EL (cell line): ENCODE data around the gene SDHA.
"Not testable (repeated sequence)": the region's sequence is repeated elsewhere in the genome, so short reads cannot be mapped to it uniquely, and the experiment has no call there.

ENCODE experiments used
- DNase-seq: peaks from one replicate; pipeline ENCODE4 v3.0.0-alpha.2; 2016

The SDHA gene

DNA sequence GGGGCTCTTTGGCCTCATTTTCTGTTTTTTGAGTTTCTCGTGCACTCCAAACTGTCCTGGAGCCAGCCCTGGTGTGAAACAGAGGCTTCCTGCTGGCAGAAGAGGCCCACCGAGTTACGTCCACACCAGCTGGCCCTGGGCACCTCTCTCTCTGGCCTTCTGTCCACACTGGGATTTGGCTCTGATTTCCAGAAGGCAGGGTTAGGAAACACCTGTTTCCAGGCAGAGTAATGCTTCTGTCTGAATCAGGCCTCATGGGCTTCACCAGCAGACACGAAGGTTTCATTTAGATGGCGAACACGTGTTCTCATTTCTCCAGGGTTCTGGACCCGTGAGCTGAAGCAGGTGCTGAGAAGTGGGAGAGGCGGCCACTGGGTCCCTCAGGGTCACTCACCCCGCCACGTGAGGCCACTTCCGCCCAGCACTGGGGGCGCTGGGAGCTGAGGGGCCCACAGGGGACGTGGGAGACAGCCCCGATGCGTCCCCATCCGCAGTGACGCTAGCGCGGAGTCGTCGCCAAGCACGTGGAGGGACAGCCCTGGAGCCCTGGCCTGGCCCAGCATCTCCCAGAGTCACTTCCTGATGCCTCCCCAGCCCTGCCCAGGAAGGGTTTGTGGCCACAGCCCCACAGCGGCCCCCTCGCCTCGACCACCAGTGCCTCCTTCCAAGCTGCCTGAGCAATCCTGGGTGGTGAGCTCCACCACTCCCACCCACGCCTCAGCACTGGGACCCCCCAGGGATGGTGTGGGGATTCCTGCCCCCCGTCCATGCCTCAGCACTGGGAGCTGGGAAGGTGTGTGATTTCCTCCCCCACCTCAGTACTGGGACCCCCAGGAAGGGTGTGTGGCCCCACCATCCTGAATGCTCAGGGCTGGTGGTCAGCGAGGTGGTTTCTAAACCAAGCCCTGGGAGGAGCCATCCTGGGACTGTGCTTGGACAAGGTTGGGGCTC is 31.8 kb upstream of the SDHA start:
- no peak for DNase-seq

DNA sequence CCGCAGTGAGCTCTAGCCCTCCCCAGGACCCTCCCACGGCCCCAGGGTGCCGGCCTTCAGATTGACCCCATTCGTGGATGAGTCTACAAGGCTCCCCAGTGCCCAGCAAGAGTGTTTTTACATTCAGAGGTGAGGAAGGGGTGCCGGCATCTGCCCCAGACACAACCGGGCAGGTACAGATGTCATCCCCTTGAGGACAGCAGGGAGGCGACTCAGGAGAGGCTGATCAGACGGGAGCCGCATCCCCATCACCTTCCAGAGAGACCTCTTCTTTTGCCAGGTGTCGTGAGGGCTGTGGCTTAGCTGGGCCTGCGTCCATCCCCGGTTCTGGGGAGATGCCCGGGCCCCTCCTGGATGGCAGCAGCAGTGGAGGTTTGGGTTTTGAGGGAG is 31.1 kb upstream of the SDHA start:
- no peak for DNase-seq

DNA sequence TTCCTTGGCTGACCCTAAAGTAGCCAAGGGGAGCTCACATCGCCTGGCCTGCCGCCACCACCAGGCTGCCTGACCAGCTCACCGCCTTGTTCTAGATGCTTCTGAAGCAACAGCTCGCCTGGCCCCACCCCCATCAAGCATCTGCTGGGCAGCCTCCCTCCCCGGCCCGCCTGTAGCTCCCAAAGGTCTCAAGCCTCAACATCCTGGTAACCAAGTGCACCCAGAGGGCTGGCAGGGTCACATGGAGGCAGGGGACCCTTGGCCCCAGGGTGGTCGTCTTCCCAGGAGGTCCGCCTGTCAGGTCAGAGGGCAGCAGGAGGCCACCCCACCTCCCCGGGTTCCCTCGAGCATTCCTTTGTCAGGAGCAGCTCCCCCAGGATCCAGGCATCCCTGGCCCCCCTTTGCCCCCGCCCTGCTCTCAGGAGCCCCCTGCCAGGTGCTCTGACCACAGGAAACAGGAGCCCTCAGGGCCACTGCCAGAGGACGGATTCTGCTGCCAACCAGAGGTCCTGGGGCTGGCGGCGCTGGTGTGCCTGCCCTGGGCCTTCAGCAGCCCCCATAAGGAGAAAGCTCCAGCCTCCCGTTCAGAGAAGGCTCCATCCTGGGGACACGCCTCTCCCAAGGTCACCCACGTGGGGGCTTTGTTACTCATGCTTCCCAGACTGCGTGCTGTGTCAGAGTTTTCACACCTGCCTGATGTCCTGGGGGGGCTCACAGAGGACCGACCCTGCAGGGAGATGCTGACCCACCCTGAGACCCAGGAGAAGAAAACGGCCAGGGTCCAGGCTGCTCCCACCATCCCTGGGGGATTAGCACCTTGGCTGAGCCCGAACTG is 30.3 kb upstream of the SDHA start:
- DNase-seq: no peak

DNA sequence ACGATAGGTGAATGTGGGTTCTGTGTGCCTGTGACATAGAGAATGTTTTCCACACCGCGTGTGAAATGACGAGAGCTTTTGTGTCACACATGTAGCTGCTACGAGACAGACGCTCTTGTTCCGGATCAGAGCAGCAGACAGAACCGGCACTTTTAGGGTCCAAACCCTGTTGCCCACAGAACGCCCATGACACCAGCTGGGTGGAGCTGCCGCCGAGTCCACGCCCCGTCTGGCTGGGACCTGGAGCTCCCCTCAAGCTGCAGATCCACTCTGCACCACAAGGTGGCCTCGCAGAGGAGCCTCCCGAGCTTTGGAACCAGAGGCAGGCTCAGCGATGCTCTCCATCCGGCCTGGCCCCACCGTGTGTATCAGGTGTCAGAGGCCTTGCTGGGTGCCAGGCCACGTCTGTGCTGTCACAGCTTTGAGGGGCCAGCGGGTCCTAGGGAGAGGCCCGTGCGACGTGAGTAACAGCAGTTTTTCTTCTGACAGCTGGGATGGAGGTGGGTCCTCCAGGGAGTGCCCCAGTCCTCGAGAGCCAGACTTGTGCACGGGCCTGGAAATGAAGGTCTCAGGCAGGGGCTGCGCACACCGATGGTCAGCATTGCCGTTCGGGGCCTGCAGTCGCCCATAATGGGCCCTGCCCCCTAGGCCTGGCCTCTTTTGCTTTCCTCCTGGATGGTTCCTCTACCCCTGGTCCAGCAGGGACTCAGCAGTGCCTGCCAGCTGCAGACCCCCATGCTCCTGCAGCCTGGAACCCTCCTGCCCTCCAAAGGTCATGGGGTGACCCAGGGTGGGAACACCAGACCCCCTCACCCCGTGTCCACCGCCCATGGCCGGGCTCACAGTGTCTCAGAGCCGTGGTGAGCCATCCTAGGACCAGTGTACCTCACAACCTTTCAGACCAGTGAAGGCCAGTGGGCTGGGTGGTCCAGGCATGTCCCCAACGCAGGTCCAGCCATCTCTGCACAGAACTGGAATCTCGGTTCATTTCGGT is 29.3 kb upstream of the SDHA start:
- DNase-seq: peak; percentile 87

DNA sequence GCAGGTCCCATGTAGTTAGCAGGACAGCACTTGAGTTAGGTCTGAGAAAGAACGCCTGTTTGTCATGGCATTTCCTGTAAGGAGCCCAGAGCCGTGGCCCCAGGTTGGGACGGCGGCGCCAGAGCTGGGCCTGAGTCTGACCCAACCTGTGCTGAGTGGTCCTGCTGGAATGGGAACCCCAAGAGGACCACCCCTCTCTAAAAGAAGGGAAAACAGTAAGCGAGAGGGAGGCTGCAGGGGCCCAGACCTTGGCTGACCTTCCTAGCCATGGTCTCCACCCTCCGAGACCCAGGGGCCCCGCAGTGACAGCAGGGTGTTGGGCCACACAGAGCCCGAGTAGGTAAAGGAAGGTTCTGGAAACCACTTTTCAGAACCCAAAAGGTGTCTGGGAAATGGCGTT is 28.6 kb upstream of the SDHA start:
- DNase-seq: no peak

DNA sequence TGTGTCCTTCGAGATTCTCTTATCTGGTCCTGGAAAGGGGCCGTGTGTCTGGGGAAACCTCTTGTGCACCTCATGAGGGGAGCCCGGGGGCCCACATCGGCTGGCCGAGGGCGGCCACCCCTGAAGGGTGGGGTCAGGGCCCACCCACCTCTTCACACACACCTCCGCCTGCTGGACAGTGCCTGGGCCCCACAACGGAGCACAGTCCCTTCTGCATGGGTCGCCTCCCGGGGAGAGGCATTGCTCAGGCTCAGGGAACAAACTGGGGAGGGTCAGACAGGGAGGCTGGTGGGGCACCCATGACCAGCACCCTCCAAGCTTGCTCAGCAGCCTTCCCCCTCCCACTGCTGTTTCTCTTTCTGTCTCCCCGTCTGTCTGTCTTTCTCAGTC is 28.1 kb upstream of the SDHA start:
- DNase-seq: no peak

DNA sequence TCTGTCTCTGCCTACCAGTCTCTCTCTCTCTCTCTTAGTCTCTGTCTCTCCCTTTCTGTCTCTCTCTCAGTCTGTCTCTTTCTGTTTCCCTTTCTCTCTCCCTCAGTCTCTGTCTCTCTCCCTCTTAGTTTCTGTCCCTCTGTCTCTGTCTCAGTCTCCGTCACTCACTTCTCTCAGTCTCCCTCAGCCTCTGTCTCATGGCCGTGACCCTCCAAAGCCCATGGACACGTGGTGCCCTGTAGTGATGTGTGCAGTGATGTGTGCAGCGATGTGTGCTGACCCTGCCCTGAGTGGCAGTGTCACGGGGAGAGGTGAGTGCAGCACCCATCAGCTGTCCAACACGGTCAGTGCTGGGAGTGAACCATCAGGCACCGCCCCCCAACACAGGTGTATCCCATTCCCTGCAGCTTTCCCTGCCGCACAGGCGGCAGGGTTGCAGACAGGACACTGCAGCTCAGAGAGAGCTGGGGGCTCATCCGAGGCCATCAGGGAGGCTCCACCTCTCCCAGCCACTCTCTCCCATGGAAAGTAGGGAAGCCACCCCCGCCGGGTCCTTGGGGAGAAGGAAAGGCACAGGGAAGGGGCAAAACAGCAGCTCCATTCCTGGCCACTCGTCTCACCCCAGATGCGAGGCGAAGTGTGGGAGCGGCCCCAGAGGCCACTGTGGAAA is 27.6 kb upstream of the SDHA start:
- DNase-seq: no peak

DNA sequence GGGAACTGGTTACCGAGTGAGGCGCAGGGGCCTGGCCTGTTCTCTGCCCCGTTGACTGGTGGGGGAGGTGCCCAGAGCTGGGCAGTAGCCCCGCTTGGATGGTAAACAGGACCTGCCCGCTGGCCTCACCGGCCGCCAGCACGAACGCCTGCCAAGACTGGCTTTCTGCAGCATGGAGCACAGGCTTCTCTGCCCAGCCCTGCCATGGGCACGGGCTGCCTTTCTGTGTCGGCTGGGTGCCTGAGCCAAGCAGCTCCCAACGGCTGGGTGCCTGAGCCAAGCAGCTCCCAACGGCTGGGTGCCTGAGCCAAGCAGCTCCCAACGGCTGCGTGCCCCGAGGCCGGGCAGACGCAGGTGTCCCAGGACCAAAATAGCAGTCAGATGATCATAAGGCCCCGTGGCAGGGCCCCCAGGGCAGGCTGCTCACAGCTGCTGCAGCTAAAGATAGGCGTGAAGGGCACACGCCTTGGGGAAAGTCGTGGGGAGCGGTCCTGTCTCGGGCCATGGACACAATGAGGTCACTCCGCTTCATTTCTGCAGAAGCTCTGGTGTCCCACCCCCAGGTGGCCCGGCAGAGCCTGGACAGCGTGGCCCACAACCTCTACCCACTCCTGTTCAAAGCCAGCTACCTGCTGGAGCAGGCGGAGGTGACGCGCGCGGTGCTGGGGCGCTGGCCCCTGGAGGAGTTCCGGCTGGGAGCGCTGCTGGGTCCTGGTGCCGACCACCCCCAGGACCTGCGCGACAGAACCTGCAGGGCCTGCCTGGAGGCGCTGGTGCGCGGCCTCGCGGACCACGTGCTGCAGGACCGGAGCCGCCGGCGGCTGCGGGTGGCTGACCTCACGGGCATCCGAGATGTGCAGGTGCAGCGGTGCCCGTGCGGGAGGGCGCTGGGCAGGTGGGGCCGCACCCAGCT is 26.8 kb upstream of the SDHA start, which contains the start of gene LRRC14B:
Gene LRRC14B, plus strand, starts transcription at position 460 of the 913 bp plus-strand sequence. Its CDS starts 44 bp downstream, at position 504.
- DNase-seq: no peak

DNA sequence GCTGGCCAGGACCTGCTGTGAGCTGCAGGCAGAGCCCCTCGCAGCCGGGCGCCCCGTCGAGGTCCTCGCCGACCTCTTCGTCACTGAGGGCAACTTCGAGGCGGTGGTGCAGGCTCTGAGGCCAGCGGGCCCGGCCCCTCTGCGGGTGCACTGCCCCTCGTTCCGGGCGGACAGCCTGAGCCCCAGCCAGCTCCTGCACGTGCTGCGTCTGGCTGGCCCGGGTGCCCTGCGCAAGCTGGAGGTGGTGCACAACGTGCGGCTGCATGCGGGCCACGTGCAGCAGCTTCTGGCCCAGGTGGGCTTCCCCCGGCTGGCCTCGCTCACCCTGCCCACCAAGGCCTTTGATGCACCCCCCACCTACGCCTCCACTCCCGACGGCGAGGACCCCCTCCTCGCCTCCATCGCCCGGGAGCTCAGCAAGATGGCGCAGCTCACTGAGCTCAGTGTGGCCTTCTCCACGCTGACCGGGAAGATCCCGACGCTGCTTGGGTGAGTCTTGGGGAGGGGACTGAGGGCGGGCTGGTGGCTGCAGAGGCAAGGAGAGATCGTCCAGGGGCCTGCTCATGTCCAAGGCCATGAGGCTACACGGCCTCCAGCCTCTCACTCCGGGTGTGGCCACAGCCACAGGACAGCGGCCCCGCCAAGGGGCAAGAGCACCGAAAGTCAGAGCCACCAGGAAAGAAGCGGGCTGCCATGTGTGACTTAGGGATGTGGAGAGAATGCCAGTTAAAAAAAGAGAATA is 26.0 kb upstream of the SDHA start:
- no peak for DNase-seq

DNA sequence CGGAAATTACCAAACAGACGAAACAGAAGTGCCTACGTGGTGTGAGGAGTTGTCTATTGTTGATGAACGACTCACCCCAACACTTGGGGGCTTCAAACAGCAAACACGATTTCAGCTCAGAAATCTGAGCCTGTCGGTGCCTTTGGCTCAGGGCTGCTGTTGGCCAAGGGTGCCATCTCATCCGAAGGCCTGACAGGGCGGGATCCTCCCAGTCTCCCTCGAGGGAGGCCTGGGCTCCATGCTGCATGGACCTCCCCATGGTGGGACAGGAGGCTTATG is 25.5 kb upstream of the SDHA start:
- no peak for DNase-seq

DNA sequence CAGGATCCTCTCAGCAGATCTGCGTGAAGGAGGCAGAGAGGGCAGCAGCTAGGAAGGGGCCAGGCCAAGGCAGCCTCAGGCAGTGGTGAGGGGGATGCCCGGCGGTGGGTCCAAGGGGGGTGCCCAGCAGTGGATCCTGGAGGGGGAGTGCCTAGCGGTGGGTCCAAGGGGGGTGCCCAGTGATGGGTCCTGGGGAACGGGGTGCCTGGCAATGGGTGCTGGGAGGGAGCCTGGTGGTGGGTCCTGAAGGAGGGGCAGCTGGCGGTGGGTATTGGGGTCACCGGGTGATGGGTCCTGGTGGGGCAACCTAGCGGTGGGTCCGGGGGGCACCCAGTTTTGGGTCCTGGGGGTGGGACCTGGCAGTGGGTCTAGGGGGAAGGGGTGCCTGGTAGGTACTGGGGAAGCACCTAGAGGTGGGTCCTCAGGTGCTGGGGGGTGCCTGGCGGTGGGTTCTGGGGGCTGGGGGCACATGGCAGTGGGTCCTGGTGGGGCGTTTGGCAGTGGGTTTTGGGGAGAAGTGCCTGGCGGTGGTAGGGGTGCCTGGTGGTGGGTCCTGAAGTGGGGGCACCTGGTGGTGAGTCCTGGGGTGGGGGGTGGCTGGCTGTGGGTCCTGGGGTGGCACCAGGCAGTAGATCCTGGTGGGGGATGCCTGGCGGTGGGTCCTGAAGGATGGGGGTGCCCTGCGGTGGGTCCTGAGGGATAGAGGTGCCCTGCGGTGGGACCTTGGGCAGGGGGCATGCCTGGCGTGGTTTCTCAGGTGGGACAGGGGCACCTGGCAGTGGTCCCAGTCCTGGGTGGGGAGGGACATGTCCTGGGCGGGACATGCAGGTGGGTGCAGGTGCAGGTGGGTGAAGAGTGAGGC is 24.9 kb upstream of the SDHA start:
- no peak for DNase-seq

DNA sequence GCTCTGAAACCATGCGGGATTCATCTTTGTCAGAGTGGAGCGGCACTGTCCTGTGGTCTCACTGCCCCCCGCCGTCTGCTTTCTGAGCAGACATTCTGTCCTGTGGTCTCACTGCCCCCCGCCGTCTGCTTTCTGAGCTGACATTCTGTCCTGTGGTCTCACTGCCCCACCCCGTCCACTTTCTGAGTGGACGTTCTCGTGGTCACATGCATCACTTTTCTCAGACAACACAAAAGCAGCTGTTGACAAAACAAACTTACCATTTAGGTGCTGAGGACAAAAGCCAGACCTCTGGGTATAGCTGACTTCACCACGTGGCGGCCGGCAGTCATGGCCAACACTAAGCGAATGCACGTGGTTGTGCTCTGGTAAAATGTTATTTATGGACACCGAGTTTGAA is 24.0 kb upstream of the SDHA start:
- DNase-seq: no peak

DNA sequence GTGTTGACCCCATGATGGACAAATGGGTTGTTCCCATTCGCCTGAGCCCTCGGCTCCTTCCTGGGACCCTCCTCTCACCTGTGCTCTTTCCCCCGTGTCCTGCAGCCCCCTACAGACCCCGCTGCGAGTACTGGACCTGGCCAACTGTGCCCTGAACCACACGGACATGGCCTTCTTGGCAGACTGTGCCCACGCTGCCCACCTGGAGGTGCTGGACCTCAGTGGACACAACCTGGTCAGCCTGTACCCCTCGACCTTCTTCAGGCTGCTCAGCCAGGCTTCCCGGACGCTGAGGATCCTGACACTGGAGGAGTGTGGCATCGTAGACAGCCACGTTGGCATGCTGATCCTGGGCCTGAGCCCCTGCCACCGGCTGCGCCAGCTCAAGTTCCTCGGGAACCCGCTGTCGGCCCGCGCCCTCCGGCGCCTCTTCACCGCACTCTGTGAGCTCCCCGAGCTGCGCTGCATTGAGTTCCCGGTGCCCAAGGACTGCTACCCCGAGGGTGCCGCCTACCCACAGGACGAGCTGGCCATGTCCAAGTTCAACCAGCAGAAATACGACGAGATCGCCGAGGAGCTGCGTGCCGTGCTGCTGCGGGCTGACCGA is 23.4 kb upstream of the SDHA start:
- DNase-seq: no peak

DNA sequence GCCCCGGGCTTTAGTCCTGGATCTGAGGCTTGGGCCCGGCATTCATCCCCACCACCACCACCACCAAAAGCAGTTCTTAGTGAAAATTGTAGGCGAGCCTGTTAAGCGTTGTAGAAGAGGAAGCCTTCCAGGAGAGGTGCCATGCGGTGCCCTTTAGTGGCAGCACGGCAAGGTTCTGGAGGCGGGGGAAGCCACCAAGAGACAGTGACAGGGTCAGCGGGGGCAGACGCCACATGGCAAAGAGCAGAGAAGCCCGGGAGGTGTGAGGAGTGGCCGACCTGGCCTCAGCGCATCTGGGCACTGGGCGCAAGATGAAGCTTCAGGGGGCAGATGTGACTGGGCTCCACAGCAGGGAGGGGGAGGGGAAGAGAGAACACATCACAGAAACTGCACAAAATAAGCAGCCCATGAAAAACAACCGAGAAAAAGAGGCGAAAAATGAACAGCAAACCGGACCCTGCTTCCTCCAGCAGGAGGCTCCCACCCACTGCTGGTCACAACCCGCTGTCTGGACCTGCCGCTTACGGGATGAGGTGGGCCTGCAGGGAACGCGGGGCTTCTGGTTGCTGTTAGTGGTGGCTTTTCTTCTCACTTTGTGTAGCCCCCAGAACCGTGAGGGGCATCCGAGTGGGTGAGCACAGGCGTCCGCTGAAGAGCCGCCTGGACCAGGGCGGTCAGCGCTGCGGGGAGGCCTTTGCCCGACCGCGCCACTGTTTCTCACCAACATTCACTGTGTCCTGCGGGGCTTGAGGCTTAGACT is 22.5 kb upstream of the SDHA start:
- no peak for DNase-seq

DNA sequence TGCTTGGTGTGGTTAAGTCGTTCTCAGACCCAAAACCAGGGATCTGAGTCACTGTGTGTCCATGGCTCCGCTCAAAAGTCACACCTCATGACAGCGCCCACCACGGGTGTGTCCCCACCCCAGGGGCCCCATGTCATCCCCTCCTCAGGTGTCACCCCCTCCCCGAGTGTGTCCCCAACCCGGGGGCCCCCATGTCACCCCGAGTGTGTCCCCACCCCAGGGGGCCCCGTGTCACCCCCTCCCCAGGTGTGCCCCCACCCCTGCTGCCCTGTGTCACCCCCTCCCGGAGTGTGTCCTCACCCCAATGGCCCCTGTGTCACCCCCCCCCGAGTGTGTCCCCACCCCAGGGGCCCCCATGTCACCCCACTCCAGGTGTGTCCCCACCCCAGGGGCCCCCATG is 21.8 kb upstream of the SDHA start:
- no peak for DNase-seq

DNA sequence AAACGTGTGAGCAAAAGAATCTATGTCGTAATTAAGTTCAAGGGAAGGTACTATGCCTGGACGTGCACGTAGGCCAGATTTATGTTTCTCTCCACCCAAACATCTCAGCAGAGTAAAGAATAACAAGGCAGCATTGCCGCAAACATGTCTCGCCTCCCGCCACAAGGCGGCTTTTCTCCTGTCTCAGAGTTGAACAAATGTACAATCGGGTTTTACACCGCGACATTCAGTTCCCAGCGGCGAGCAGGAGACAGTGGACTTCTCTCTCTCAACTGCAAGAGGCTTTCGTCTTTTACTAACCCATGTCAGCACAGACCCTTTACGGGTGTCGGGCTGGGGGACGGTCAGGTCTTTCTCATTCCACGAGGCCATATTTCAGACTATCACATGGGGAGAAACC is 21.1 kb upstream of the SDHA start:
- not testable (repeated sequence) for DNase-seq

DNA sequence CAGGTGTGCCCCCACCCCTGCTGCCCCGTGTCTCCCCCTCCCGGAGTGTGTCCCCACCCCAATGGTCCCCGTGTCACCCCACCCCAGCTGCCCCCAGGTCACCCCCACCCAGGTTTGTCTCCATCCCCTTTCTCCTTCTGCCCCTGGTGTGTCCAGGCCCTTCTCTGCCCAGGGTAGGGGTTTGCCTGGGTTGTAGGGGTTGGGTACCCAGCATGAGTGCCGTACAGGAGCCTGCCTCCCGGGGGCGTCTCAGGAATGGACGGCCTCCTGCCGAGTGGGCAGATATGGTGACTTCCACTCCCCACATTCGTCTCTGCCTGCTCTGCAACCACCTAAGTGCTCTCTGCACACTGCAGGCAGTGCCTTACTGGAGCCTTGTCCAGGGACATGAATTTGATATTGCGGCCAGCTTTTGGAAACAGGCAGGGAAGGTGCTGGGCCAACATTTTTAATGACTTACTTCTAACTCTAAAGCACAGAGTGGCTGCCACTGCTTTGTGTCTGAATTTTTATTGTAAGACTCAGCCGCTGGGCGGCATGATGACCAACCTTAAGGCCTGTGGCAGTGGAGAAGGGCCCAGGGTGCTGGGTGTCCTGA is 20.1 kb upstream of the SDHA start:
- DNase-seq: no peak
